K562 (cell line): Measurements from ENCODE around the gene ESPL1. TPM values are rescaled to one million over a fixed set of nuclear protein-coding genes. Genes with fewer than 3 reads are reported as not detected.

Source experiments
- ARID2 ChIP-seq: fragments of 450-650 bp; IDR thresholded peaks from 2 replicates; pipeline ENCODE4 v1.6.1; 2017; ENCODE audit warnings: antibody characterized with exemption, mild to moderate bottlenecking
- HLTF ChIP-seq: fragments of 450-650 bp; IDR thresholded peaks from 2 replicates; pipeline ENCODE4 v1.6.1; 2016
- LARP7 ChIP-seq: fragments of 450-650 bp; IDR thresholded peaks from 2 replicates; pipeline ENCODE4 v1.6.1; 2016
- MIER1 ChIP-seq: fragments of 450-650 bp; IDR thresholded peaks from 2 replicates; pipeline ENCODE4 v1.6.1; 2016; ENCODE audit warnings: antibody characterized with exemption, mild to moderate bottlenecking, low read depth
- NBN ChIP-seq: fragments of 450-650 bp; IDR thresholded peaks from 2 replicates; pipeline ENCODE4 v1.6.1; 2016; ENCODE audit warnings: low read depth, mild to moderate bottlenecking
- SMAD3 ChIP-seq: fragments of 450-650 bp; formaldehyde crosslinking; conservative IDR thresholded peaks from 2 replicates; pipeline ENCODE4 v1.4.0; 2020; ENCODE audit warnings: mild to moderate bottlenecking
- SMAD4 ChIP-seq: fragments of 250-450 bp; sonication (Bioruptor Pico); conservative IDR thresholded peaks from 2 replicates; pipeline ENCODE4 v1.8.0; 2021; ENCODE audit warnings: inconsistent platforms, mild to moderate bottlenecking, moderate library complexity
- ZBTB2 ChIP-seq: fragments of 450-650 bp; IDR thresholded peaks from 2 replicates; pipeline ENCODE4 v1.6.1; 2016; ENCODE audit warnings: antibody characterized with exemption
- ZBTB40 ChIP-seq, 2 experiments: fragments of 450-650 bp in 1 of 2; sonication (generic) in 1 of 2; formaldehyde crosslinking in 1 of 2; IDR thresholded peaks; 2 replicates each; pipeline versions ENCODE4 v1.7.1 to v1.9.0; 2016 to 2022; ENCODE audit warnings: inconsistent platforms in 1 of 2, mild to moderate bottlenecking in 1 of 2, missing genetic modification reagents in 1 of 2
- ZNF280A ChIP-seq: fragments of 450-650 bp; IDR thresholded peaks from 2 replicates; pipeline ENCODE4 v1.6.1; 2018; ENCODE audit warnings: mild to moderate bottlenecking, low read depth; ENCODE audit not compliant: partially characterized antibody
- ZNF282 ChIP-seq: sonication (generic); formaldehyde crosslinking; IDR thresholded peaks from 2 replicates; pipeline ENCODE4 v1.8.1; 2023; ENCODE audit warnings: missing genetic modification reagents
- ZNF551 ChIP-seq: fragments of 250-450 bp; sonication (Bioruptor Pico); IDR thresholded peaks from 2 replicates; pipeline ENCODE4 v1.5.0; 2021; ENCODE audit warnings: mild to moderate bottlenecking, moderate library complexity
- ZNF707 ChIP-seq: fragments of 250-450 bp; sonication (Bioruptor Pico); conservative IDR thresholded peaks from 2 replicates; pipeline ENCODE4 v1.8.0; 2022; ENCODE audit warnings: inconsistent platforms, mild to moderate bottlenecking, moderate library complexity
- polyA plus RNA-seq, 8 experiments: library from polyadenylated mRNA; depleted of rRNA in 4 of 8; stranded (reverse) in 5 of 8; unstranded in 3 of 8; fragments of >200 nt; fragmentation: Nextera tagmentation in 2 of 8; fragmentation: Illumina TruSeq in 1 of 8; extraction: Ambion mirVana in 2 of 8; extraction: Trizol in 1 of 8; gene quantifications; 2 replicates each; pipeline versions ENCODE4 v1.2.1 to v1.2.3, GENCODE V29; 2011 to 2014; ENCODE audit warnings: inconsistent platforms in 1 of 8, missing spikeins in 1 of 8
- total RNA-seq, 7 experiments: library from RNA; depleted of rRNA in 6 of 7; stranded (reverse); fragments of >200 nt in 6 of 7; fragmentation: Illumina TruSeq in 2 of 7; extraction: Trizol in 2 of 7; gene quantifications; 2 replicates each; pipeline versions ENCODE4 v1.2.1 to v1.2.3, GENCODE V29; 2011 to 2021; ENCODE audit warnings: low replicate concordance in 1 of 7
- TF ChIP-seq, protein P1 (sequence below): sonication (generic); formaldehyde crosslinking; IDR thresholded peaks from 2 replicates; pipeline ENCODE4 v1.8.0; 2022; ENCODE audit warnings: missing genetic modification reagents, mild to moderate bottlenecking, borderline replicate concordance

The ESPL1 gene
- total and polyA plus RNA-seq, 9 of the 15 experiments (the other 6 are each of a cell fraction or from before 2014, with no cell fraction given), result 1.2 to 55.0 (median 18.7) TPM

DNA sequence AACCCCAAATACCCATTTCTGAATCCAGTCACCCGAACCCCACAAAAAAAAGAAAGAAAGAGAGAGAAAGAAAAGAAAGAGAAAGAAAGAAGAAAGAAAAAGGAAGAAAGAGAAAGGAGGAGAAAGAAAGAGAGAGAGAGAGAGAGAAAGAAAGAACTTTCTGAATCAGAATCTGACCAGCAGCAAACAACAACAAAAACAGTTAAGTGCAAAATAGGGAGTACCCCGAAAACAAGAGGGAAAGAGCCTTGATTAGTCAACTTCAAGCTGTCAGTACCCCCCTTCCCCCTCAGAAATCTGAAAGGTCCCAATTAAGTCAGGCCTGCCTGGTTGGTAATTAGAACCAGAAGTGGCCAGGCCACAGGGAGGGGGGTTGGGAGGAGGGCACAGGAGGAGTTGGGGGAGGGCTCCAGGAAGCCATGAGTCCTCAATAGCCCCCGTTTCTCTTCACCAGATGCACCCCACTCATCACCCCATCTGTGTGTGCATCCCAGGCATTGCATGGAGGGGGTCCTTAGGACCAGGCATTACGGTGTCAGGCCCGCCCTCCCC, 45.9 kb upstream of the ESPL1 start (continued):
- TF ChIP-seq ZBTB40 (IDR thresholded peaks at IDR 0.05), result peak; percentile 70
- no peak for TF ChIP-seq ZBTB40 (CRISPR knock-in tag; IDR thresholded peaks at IDR 0.05)
- TF ChIP-seq ZNF282 (CRISPR knock-in tag), result no peak
- TF ChIP-seq SMAD4, result no peak
- 0 out of 2 replicates have a peak, but pooled peaks have one; percentile 33 for TF ChIP-seq ZBTB2
- TF ChIP-seq HLTF, result peak; percentile 51; the same call in 1 of the 2 replicates
- TF ChIP-seq ZNF280A, result peak; percentile 18
- TF ChIP-seq MIER1, result peak; percentile 51; the same call in 1 of the 2 replicates
- no peak for TF ChIP-seq ZNF551 (CRISPR knock-in tag)
- TF ChIP-seq SMAD3 (CRISPR knock-in tag), result no peak
- TF ChIP-seq LARP7, result 0 out of 2 replicates have a peak, but pooled peaks have one; percentile 82
- no peak for TF ChIP-seq ARID2
- 0 out of 2 replicates have a peak, but pooled peaks have one; percentile 53 for TF ChIP-seq NBN
- no peak for TF ChIP-seq ZNF707 (CRISPR knock-in tag)
- TF ChIP-seq, protein P1, sequence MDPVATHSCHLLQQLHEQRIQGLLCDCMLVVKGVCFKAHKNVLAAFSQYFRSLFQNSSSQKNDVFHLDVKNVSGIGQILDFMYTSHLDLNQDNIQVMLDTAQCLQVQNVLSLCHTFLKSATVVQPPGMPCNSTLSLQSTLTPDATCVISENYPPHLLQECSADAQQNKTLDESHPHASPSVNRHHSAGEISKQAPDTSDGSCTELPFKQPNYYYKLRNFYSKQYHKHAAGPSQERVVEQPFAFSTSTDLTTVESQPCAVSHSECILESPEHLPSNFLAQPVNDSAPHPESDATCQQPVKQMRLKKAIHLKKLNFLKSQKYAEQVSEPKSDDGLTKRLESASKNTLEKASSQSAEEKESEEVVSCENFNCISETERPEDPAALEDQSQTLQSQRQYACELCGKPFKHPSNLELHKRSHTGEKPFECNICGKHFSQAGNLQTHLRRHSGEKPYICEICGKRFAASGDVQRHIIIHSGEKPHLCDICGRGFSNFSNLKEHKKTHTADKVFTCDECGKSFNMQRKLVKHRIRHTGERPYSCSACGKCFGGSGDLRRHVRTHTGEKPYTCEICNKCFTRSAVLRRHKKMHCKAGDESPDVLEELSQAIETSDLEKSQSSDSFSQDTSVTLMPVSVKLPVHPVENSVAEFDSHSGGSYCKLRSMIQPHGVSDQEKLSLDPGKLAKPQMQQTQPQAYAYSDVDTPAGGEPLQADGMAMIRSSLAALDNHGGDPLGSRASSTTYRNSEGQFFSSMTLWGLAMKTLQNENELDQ (CRISPR knock-in tag), result no peak
